NCI-H446 (cell line): ENCODE results near the gene CD300C.
"Not testable (repeated sequence)": the region's sequence is repeated elsewhere in the genome, so short reads cannot be mapped to it uniquely, and the experiment has no call there.

Experiments
- DNase-seq, 2 experiments: peaks; one replicate each; lab custom pipeline; 2025; lab: John Stamatoyannopoulos, UW

CD300C gene

GRCh38 chr17:74561586-74561985 lies 15.7 kb upstream of the CD300C start:
- no peak for DNase-seq

- no peak for DNase-seq
These were observed 13.1 kb upstream of the CD300C start for GRCh38 chr17:74558882-74559519.

- DNase-seq, result not testable (repeated sequence)
These were observed 12.5 kb upstream of the CD300C start for GRCh38 chr17:74558402-74558801.

GRCh38 chr17:74555427-74555940 lies 9.6 kb upstream of the CD300C start:
- no peak for DNase-seq

GRCh38 chr17:74554909-74555308 lies 9.0 kb upstream of the CD300C start:
- DNase-seq, result no peak

GRCh38 chr17:74552037-74552436 lies 6.1 kb upstream of the CD300C start:
- no peak for DNase-seq

- DNase-seq, result no peak
These were observed 4.7 kb upstream of the CD300C start for GRCh38 chr17:74550602-74551001.

- no peak for DNase-seq
These were observed 3.4 kb upstream of the CD300C start for GRCh38 chr17:74549343-74549742.

GRCh38 chr17:74547736-74548135 lies 1.8 kb upstream of the CD300C start:
- no peak for DNase-seq

GRCh38 chr17:74547264-74547663 lies 1.3 kb upstream of the CD300C start:
- no peak for DNase-seq

GRCh38 chr17:74546586-74546985 lies 671 bp upstream of the CD300C start:
- DNase-seq, result no peak

GRCh38 chr17:74544991-74545842 lies 698 bp downstream of the CD300C start:
- no peak for DNase-seq

GRCh38 chr17:74543891-74544760 lies 1.8 kb downstream of the CD300C start:
- no peak for DNase-seq

- DNase-seq, result no peak
These were observed 2.5 kb downstream of the CD300C start for GRCh38 chr17:74543406-74543805.

- no peak for DNase-seq
These were observed 3.1 kb downstream of the CD300C start for GRCh38 chr17:74542727-74543383.

- no peak for DNase-seq
These were observed 3.7 kb downstream of the CD300C start for GRCh38 chr17:74542166-74542565.

- DNase-seq, result no peak
These were observed 4.5 kb downstream of the CD300C start for GRCh38 chr17:74541176-74542111.

GRCh38 chr17:74539281-74539820 lies 6.6 kb downstream of the CD300C start:
- no peak for DNase-seq

- DNase-seq, result no peak
These were observed 9.0 kb downstream of the CD300C start for GRCh38 chr17:74536890-74537289.

GRCh38 chr17:74532115-74532514 lies 13.8 kb downstream of the CD300C start:
- DNase-seq, result peak; percentile 19 to 74
